GM21529 (cell line): ENCODE data around the gene GRIK4.
"Not testable (repeated sequence)": the region's sequence is repeated elsewhere in the genome, so short reads cannot be mapped to it uniquely, and the experiment has no call there.

Source experiments
- ATAC-seq: cut with Tn5 transposase; IDR thresholded peaks from one replicate; pipeline ENCODE4 v1.9.1; 2021; ENCODE audit not compliant: unreplicated experiment

GRIK4 gene

GRCh38 chr11:121023848-121024751, 512.6 kb downstream of the GRIK4 start, which contains the start of gene TBCEL:
TBCEL (plus strand) TSS chr11:121024102; CDS start chr11:121045691, 21,589 bp downstream.
- ATAC-seq, result peak; percentile 98

GRCh38 chr11:121024989-121025388, 513.4 kb downstream of the GRIK4 start:
- no peak for ATAC-seq

GRCh38 chr11:121029153-121029552, 517.6 kb downstream of the GRIK4 start:
- ATAC-seq, result no peak

DNA sequence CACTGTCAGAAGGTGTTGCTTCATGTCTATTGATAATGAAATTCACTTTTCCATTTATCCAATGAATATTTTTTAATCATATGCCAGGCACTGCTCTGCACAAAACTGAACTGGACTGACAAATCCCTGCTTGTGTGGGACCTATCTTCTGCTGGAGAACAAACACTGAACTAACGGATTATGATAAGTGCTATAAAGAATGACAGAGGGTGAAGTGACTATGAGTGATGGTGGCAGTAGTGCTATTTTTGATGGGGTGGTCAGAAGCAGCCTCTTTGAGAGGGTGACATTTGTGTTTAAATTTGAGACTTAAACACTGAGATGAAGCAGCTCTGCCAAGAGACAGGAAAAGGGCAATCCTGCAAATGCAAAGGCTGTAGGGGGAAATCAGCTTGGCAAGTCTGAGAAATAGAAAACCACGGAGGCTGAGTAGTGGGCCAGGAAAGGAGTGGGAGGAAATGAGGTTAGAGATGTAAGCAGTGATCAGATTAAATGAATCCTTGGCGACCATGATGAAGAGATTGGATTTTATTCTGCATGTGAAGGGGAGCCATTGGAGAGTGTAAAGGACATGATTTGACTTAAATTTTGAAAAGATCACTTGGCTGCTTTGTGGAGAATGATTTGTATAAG, 518.4 kb downstream of the GRIK4 start:
- no peak for ATAC-seq

- ATAC-seq, result no peak
Observed at GRCh38 chr11:121031167-121031566, 519.6 kb downstream of the GRIK4 start.

DNA sequence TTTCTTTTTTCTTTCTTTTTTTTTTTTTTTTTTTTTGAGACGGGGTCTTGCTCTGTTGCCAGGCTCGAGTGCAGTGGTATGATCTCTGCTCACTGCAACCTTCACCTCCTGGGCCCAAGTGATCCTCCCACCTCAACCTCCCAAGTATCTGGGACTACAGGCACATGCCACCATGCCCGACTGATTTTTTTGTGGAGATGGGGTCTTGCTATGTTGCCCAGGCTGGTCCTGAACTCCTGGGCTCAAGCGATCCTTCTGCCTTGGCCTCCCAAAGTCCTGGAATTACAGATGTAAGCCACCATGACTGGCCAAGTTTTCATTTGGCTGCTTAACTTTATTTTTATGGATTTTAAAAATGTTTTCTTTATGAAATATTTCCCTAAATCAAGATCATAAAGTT, 520.1 kb downstream of the GRIK4 start:
- not testable (repeated sequence) for ATAC-seq

DNA sequence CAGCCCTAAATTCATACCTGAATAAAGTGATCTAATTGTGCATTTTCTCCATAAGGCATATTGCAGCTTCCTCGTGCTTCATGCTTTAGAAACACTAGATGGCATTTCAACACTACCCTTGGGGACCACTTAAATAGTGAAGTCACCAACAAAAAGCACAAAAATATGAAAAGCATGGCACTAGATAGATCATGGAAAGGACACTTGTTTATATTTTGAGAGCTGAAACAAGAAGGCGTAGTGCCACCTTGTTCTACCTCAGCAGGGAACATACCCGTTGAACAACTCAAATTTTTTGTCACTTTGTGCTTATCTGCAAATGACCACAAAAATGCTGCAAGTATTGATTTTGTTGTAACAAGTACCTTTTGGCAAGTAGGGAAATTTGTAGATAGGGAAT, 521.0 kb downstream of the GRIK4 start:
- no peak for ATAC-seq

GRCh38 chr11:121033635-121034034, 522.1 kb downstream of the GRIK4 start:
- ATAC-seq, result no peak

DNA sequence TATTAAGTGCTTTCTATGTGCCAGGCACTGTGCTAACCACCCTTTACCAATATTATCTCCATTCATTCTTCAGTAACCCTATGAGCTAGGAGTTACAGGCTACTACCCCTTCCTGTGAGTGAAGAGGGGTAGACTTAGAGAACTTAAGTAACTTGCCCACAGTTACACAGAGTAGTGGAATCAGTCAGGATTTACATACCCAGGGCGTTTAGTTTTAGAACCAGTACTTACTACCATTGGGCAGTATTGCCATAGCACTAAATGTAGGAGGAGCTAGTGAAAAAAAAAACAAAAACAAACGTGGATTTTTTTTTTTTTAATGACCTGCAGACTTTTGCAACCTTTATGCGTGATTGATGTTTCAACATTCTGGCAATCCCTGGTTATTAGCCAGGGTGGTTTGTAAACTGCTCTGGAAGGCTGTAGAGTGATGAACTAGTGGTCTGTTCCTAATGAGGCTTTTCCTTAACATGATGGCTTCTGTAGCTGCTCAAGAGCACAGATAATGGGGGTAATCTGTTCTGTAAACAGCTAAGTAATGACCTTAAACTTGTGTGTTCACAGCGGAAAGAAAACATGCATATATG, 523.7 kb downstream of the GRIK4 start:
- no peak for ATAC-seq

- ATAC-seq, result no peak
Observed at GRCh38 chr11:121035780-121036179, 524.2 kb downstream of the GRIK4 start.

- no peak for ATAC-seq
Observed at GRCh38 chr11:121037016-121037415, 525.5 kb downstream of the GRIK4 start.
